GM19351 (cell line): ENCODE data around the gene AGXT.

Experiments used
- ATAC-seq: cut with Tn5 transposase; IDR thresholded peaks from one replicate; pipeline ENCODE4 v1.9.1; 2021; ENCODE audit warnings: mild to moderate bottlenecking, moderate library complexity; ENCODE audit not compliant: unreplicated experiment

The AGXT gene

GRCh38 chr2:240912878-240913809, 44.5 kb downstream of the AGXT start:
- ATAC-seq = no peak

- no peak for ATAC-seq
These were observed 45.4 kb downstream of the AGXT start for GRCh38 chr2:240913810-240914644.

DNA sequence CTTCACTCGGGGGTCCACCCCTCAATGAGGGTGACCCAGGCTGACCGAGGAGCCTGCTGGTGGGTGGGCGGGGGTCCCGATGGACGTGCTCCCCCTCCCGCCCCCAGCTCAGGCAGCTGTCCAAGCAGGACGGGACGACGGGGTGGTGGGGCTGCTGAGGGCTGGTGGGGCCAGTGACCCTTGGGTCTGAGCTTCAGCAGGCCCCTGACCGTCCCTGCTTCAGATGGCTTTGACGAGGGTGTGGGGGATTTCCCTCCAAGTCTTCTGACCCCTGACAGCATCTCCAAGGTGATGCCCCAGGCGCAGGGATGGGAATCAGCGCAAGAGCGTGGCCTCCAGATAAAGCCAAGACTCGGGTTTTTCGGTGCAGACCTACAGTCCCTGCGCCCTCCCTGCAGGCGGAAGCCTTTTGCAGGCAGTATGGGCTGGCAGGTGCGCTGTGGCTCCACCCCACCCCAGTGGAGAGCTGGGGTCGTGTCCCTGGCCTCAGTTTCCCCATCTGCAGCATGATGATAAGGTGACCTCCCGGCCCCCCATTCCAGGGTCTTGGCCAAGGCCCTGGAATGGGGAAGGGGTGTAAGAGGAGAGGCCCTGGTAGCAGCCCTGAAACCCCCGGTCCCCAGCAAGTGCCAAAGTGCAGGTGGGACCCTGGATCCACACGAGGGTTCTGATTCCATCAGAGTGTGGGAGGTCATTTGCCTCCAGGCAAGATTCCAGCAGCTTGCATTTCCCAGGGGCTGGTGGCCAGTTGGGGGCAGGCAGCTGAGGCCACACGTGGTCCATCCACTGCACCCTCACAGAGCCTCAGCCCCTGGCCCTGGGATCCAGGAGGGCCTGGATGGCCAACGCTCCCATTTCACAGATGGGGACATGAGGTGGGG, 46.3 kb downstream of the AGXT start:
- ATAC-seq = no peak

- no peak for ATAC-seq
These were observed 47.1 kb downstream of the AGXT start for GRCh38 chr2:240915526-240916341.

GRCh38 chr2:240916571-240917008, 48.0 kb downstream of the AGXT start:
- no peak for ATAC-seq

DNA sequence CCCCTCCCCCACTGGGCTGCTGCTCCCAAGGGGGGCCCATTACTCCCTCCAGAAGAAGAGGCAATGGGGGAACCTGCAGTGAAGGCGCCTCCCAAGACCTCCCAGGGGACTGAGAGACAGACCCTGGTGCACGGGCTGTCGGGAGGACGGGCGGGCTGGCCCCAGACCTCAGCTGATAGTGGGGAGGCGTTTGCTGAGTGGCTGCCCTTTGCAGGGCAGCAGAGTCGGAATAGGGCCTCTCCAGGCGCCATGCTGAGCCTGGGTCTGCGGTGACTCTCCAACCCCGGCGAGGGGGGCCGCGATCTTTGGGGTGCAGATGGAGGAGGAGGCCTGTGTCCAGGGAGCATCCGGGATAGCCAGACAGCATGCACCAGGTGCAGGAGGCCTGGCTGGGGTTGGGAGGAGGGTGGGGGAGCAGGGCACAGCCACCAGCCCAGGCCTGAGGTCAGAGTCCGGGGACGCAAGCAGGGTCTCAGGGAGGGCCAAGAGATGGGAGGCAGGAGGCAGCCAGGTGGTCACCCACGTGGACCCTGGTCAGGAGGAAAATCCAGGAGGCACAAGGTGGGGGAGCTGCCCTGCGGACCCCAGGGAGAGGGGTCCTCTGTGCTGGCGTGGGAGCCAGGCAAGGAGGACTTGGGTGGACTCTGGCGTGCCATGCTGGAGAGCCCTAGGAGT, 48.5 kb downstream of the AGXT start:
- no peak for ATAC-seq

- ATAC-seq = no peak
These were observed 49.1 kb downstream of the AGXT start for GRCh38 chr2:240917684-240918257.

DNA sequence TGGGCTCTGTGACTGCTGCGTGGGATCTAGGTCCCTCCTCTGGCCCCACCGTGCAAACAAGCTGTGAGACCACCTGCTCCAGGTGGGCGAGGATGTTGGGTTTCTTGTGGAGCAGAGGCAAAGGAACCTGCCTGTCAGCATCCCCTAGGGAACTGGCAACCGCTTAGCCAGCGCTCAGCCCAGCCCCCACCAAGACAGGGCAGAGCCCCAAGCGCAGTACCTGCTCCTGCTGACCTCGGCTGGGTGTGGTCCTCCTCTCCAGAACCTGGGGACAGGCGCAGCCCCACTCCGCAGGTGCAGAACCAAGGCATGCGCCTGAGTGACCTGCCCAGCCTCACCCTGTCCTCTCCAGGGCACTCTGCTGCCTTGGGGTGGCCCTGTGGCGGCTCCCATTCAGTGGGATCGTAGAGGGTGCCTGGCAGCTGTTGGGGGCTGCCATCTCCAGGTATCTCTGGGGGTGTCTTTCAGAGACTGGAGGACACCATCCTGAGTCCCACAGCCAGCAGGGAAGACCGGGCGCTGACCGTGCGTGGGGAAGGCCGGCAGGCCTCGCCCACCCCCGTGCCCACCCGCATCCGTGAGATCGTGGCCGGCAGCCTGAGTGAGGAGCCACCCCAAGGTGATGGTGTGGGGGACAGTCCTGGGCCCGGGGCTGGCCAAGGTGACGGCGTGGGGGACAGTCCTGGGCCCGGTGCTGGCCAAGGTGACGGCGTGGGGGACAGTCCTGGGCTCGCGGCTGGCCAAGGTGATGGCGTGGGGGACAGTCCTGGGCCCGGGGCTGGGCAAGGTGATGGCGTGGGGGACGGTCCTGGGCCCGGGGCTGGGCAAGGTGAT, 49.9 kb downstream of the AGXT start:
- ATAC-seq = no peak

DNA sequence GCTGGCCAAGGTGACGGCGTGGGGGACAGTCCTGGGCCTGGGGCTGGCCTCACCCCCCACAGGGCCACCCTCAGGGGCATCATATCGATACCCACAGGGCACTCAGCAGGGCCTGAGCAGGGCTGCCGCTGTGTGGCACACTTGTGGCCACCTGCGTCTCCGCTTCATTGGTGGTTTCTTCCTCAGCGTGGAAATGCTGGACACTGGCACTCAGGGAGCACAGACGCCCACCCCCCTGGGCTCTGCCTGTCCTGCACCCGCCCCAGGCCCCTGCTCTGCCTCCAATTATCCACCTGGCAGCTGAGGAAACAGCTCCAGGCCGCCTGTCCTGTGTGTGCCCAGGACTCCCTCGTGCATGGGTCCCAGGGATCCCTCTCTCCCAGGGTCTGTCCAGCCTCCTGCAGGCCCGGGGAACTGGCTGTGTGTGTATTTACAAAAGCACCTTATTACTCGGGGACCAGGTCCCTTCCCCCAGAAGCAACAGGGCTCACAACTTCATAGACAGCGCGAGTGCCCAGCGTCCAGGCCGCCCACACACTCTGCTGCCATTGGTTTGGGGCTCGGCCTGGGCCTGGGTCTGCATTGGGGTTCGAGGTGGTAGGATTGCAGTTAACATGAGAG, 50.6 kb downstream of the AGXT start:
- no peak for ATAC-seq

- ATAC-seq = no peak
These were observed 51.5 kb downstream of the AGXT start for GRCh38 chr2:240919786-240920782.

GRCh38 chr2:240920783-240921231, 52.2 kb downstream of the AGXT start:
- no peak for ATAC-seq

DNA sequence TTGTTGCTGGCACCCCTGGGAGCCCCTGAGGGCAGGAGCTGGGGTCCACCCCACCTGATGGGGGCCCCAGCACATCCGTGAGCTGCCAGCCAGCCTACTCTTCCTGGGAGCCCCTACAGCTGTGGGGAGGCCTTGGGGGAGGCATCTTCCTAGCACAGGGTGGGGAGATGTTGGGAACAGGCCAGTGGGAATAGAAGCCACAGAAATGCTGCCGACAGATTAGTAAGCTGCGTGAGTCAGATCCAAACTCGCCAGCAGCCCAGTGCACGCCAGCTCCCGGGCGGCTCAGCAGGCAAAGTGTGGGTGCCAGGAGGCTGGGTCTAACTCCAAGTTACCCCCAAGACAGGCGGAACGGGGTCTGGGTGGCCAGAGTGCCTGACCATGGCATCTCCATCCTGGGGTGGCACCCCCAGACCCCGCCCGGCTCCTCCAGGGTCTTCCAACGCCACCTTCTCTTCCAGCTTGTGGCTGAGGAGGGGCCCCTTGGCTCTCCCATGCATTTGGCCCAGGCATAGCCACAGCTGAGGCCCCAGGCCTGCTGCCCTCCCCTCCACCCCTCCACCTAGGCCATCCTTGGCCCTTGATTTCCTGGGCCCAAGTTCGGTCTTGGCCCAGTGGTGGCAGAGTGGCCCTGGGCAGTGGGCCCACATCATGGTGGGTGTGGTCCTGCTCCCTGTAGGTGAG, 52.8 kb downstream of the AGXT start:
- no peak for ATAC-seq

DNA sequence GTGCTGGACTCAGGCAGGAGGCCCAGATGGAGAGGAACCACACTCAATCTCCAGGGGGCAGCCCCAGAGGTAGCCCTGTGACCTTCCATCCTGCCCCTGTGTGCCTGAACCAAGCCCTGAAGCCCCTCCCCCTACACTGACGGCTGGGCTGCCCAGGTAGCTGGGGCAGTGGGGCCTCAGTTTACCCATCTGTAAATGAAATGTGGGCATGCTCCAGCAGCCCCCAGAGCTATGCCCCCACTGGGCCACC, 53.3 kb downstream of the AGXT start:
- ATAC-seq = no peak

DNA sequence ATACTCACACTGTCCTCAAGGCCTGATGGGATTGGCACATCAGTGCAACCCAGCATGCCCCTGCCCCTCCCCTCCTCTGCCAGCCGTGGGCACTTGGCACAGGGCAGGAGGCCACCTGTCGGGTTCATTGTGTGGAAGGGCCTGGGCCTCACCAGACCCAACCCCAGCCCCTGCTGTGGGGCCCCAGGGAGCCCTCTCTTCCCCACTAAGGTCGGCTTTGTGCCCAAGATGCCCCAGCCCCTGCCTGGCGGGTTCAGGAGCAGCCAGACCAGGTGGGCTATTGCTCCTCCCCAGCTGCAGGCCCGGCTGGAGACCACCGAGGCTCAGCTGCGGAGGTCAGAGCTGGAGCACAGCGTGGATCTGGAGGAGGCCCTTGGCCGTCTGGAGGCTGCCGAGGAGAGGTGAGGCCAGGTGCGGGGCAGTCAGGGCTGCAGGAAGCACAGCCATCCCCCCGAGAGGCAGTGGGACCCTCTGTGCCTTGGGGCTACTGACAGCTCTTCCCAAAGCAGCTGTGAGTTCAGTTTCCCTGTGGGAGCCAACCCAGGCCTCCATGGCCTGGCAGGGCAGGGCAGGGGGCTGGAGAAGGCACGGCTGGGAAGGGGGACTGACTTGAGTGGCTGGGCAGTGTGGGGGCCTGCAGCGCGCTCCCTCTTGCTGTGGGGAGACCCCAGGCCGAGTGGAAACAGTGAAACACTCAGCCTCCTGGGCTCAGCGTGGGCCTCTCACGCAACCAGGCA, 53.8 kb downstream of the AGXT start:
- ATAC-seq = no peak

DNA sequence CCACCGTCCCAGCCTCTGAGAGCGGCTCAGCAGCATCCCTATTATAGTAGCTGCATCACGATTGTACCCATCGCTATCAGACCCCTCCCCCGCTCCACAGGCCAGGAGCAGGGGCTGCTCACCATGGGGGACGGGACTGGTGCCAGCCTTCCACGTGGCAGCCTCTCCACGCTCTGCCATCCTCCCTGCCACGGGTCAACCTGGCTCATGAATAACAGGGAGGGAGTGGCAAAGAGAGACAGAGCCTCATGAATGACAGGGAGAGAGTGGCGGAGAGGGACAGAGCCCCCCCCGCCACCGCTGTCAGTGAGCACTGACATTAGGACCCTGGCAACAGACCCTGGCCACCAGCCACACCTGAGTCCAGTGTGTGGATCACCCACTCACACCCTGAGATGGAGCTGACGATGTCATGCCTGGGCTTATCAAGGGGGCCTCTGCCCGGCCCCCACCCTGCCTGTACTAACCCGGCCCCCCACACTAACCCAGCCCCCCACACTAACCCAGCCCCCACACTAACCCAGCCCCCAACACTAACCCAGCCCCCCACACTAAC, 54.4 kb downstream of the AGXT start:
- no peak for ATAC-seq
